Measurements from ENCODE around the gene KRTAP6-2. TPM values are rescaled to one million over a fixed set of nuclear protein-coding genes. Genes with fewer than 3 reads are reported as not detected.

Gene KRTAP6-2
- total and polyA plus RNA-seq, 2 of the 8 experiments (the other 6 are each of a cell fraction or from before 2014, with no cell fraction given): not detected

- H4K8ac ChIP-seq (ENCODE audit: extremely low read depth, insufficient read depth, low read length): no peak within 1 kb of the TSS
- TF ChIP-seq SIN3A (conservative IDR thresholded peaks at IDR 0.05 in 1 of 2, IDR thresholded peaks at IDR 0.05 in 1 of 2; ENCODE audit: low read depth in 1 of 2, low read length in 2 of 2) (no peak), NRF1 (IDR thresholded peaks at IDR 0.05; ENCODE audit: low read depth, low read length) (no peak), E2F6 (IDR thresholded peaks at IDR 0.05) (no peak), RAD21 (IDR thresholded peaks at IDR 0.05 in 1 of 2, conservative IDR thresholded peaks at IDR 0.05 in 1 of 2; ENCODE audit: low read depth in 2 of 2, low read length in 2 of 2) (no peak), TCF12 (IDR thresholded peaks at IDR 0.05; ENCODE audit: low read depth, low read length) (no peak), EZH2 (IDR thresholded peaks at IDR 0.05; ENCODE audit: low read depth, low read length, severe bottlenecking) (no peak), TEAD4 (IDR thresholded peaks at IDR 0.05; ENCODE audit: low read depth, low read length) (no peak), GTF2F1 (IDR thresholded peaks at IDR 0.05; ENCODE audit: borderline replicate concordance, low read depth, low read length) (no peak), CHD2 (IDR thresholded peaks at IDR 0.05; ENCODE audit: low read length) (no peak), BRCA1 (IDR thresholded peaks at IDR 0.05; ENCODE audit: low read depth, low read length) (no peak), EP300 (IDR thresholded peaks at IDR 0.05; ENCODE audit: borderline replicate concordance in 1 of 2, low read depth in 2 of 2, low read length in 2 of 2) (no peak), POLR2AphosphoS5 (IDR thresholded peaks at IDR 0.05; ENCODE audit: low read depth, low read length) (no peak), SIX5 (IDR thresholded peaks at IDR 0.05; ENCODE audit: low read depth, low read length) (no peak), HDAC2 (IDR thresholded peaks at IDR 0.05; ENCODE audit: borderline replicate concordance in 1 of 2, low read depth in 2 of 2, low read length in 2 of 2) (no peak), JUN (IDR thresholded peaks at IDR 0.05; ENCODE audit: low read depth, low read length) (no peak)
Observed at GRCh38 chr21:30590297-30590696, 8.4 kb downstream of the KRTAP6-2 start, which contains the start of gene KRTAP22-2. Gene KRTAP22-2 (minus strand): TSS chr21:30590397.

More at GRCh38 chr21:30590297-30590696, 8.4 kb downstream of the KRTAP6-2 start, which contains the start of gene KRTAP22-2:
- H3K27me3 ChIP-seq (replicated peaks in 1 of 4; ENCODE audit: control insufficient read depth in 3 of 4, extremely low read depth in 1 of 4, insufficient read depth in 3 of 4, low read length in 3 of 4): no peaks in the 10 kb centered on the region
- ChIA-PET CTCF (ENCODE audit: partially characterized antibody) (no interaction called here), POLR2A (ENCODE audit: partially characterized antibody) (no interaction called here)
- no peak within 1 kb of the TSS for H3K14ac ChIP-seq (ENCODE audit: insufficient read length)
- H3K56ac ChIP-seq (replicated peaks; ENCODE audit: insufficient read length, low read depth, low read length): no peak within 1 kb of the TSS
- FAIRE-seq (no peak), DNase-seq (ENCODE audit: low read depth in 1 of 2, low spot score in 2 of 2) (no peak)
- H2AK5ac ChIP-seq (ENCODE audit: low read depth, low read length): no peak within 1 kb of the TSS
- H3K9ac ChIP-seq (replicated peaks in 1 of 4; ENCODE audit: extremely low read depth in 1 of 4, low read depth in 3 of 4, low read length in 3 of 4): no peak within 1 kb of the TSS
- H3K4ac ChIP-seq (replicated peaks; ENCODE audit: insufficient read length, low read depth, low read length): no peak within 1 kb of the TSS
- no peak within 1 kb of the TSS for H3K18ac ChIP-seq (ENCODE audit: extremely low read depth, low read length)
- H2AFZ ChIP-seq (ENCODE audit: low read length): no peak within 1 kb of the TSS
- no peaks in the 10 kb centered on the region for H3K4me1 ChIP-seq (replicated peaks in 1 of 4; ENCODE audit: control insufficient read depth in 3 of 4, insufficient read depth in 4 of 4, low read length in 3 of 4)
- H3K4me2 ChIP-seq (ENCODE audit: insufficient read depth in 1 of 2, low read depth in 2 of 2, low read length in 2 of 2): no peak within 1 kb of the TSS
- no peaks in the 10 kb centered on the region for H3K36me3 ChIP-seq (ENCODE audit: control insufficient read depth in 2 of 4, insufficient read depth in 4 of 4, low read length in 3 of 4)
- no peaks in the 10 kb centered on the region for H3K23me2 ChIP-seq (ENCODE audit: low read depth, low read length)
- H4K20me1 ChIP-seq (replicated peaks in 1 of 2; ENCODE audit: control insufficient read depth in 1 of 2, insufficient read depth in 2 of 2, low read length in 2 of 2): no peaks in the 10 kb centered on the region
- no peak within 1 kb of the TSS for H3K27ac ChIP-seq (ENCODE audit: low read depth, low read length)
- H3K79me1 ChIP-seq (ENCODE audit: low read depth, low read length): no peaks in the 10 kb centered on the region
- no peaks in the 10 kb centered on the region for H3K79me2 ChIP-seq (ENCODE audit: control insufficient read depth in 1 of 2, insufficient read depth in 2 of 2, low read length in 2 of 2)
- no peak within 1 kb of the TSS for H2BK15ac ChIP-seq (ENCODE audit: low read length)
- H2BK5ac ChIP-seq (ENCODE audit: low read depth, low read length): no peak within 1 kb of the TSS
- H3K23ac ChIP-seq (ENCODE audit: insufficient read length): no peak within 1 kb of the TSS
- no peak within 1 kb of the TSS for H4K5ac ChIP-seq (ENCODE audit: insufficient read length, low read depth, low read length)
- no peak within 1 kb of the TSS for H2BK20ac ChIP-seq (ENCODE audit: low read length)
- H2BK12ac ChIP-seq (ENCODE audit: low read depth, low read length): no peak within 1 kb of the TSS
- no peak within 1 kb of the TSS for H4K91ac ChIP-seq (replicated peaks; ENCODE audit: insufficient read length, low read length)
- no peaks in the 10 kb centered on the region for H3K9me3 ChIP-seq (ENCODE audit: insufficient read depth in 2 of 2, low read depth in 1 of 2, low read length in 1 of 2)
- H2BK120ac ChIP-seq (replicated peaks; ENCODE audit: low read depth, low read length): no peak within 1 kb of the TSS
- no peak within 1 kb of the TSS for H3K4me3 ChIP-seq (ENCODE audit: extremely low read depth in 1 of 4, insufficient read depth in 2 of 4, low read depth in 3 of 4, low read length in 4 of 4)
